Right ventricle myocardium inferior (tissue), 1 donor: Measurements from ENCODE around the gene PCP4. TPM values are rescaled to one million over a fixed set of nuclear protein-coding genes. Genes with fewer than 3 reads are reported as not detected.

Experiments used
- ATAC-seq: fragments of 200-7000 bp; cut with Tn5 transposase; one replicate; pipeline ENCODE4 v1.9.1; 2020; ENCODE audit warnings: mild to moderate bottlenecking, moderate library complexity
- DNase-seq: peaks from one replicate; pipeline ENCODE4 v3.0.0; 2021; ENCODE audit errors: missing footprints
- intact Hi-C: fragments of 100-400 bp; cut with DNase I; formaldehyde crosslinking; loops from one replicate; pipeline ENCODE4 v1.11.0; 2022
- total RNA-seq: library from RNA; stranded (reverse); fragmentation: NEBNext Ultra II Directional; extraction: Animal tissue kit (Norgen Biotek cat#: 25700); gene quantifications from one replicate; pipeline ENCODE4 v1.2.1, GENCODE V29; 2021
- donor health status: DM: no; HTN: yes; CAD: no; lungs with severe emphysema.

Gene PCP4
- total RNA-seq, 1 donor from 2014 or later = 5.4 TPM

- DNase-seq = no peak
- intact Hi-C loops = no loop called here
- no peak for ATAC-seq
Measured at GRCh38 chr21:39908265-39908923, 41.2 kb downstream of the PCP4 start.

DNA sequence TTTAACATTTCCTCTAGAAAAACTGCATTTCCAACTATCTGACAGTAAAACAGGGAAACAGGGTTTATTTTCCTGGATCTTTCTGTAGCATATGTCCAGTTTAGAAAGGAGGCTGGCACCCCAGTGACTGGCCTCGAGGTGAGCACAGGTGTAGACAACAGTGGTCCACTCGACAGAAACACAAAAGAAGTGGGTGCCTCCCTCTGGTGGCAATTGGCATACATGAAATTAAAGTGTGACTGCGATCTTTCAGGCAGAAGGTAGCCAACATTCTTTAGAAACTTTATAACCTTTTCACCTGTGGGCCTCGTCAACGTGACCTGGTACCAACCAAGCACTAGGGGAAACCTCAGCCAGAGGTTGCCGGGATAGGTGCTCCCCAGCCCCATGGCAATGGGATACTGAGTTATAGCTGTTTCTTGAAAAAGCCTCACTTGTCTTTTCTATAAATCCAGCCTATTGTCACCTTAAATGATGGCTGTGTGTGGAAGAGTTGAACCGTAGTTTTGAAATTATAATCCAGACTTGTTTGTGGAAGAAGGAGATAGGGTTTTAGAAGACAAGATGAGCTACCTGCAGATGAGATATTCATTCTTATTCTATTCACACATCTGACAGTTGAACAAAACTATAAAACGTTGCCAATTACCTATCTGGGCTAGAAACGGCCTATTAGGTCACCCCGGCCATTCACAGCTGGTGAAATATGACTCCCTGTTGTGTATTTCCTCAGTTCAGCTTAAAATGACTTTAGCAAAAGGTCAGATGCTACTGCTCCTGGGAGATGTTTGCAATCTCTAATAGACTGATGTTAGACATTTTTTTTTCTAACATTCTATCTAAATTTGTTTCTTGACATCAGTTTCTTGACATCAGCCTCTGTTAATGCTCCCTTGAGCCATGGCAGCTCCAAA, 44.3 kb downstream of the PCP4 start:
- ATAC-seq = no peak
- no peak for DNase-seq
- intact Hi-C loops = no loop called here

- DNase-seq = no peak
- intact Hi-C loops = no loop called here
- no peak for ATAC-seq
Measured at GRCh38 chr21:39913706-39914305, 46.6 kb downstream of the PCP4 start.

- DNase-seq = no peak
- ATAC-seq = no peak
- intact Hi-C loops = no loop called here
Measured at GRCh38 chr21:39915881-39916280, 48.6 kb downstream of the PCP4 start.

- intact Hi-C loops = no loop called here
- ATAC-seq (no peak), DNase-seq (no peak)
Measured at GRCh38 chr21:39918558-39918957, 51.3 kb downstream of the PCP4 start.

- intact Hi-C loops = no loop called here
- ATAC-seq = no peak
- DNase-seq = no peak
Measured at GRCh38 chr21:39923476-39923875, 56.2 kb downstream of the PCP4 start.

- intact Hi-C loops = no loop called here
- no peak for ATAC-seq
- no peak for DNase-seq
Measured at GRCh38 chr21:39924577-39925308, 57.5 kb downstream of the PCP4 start.

DNA sequence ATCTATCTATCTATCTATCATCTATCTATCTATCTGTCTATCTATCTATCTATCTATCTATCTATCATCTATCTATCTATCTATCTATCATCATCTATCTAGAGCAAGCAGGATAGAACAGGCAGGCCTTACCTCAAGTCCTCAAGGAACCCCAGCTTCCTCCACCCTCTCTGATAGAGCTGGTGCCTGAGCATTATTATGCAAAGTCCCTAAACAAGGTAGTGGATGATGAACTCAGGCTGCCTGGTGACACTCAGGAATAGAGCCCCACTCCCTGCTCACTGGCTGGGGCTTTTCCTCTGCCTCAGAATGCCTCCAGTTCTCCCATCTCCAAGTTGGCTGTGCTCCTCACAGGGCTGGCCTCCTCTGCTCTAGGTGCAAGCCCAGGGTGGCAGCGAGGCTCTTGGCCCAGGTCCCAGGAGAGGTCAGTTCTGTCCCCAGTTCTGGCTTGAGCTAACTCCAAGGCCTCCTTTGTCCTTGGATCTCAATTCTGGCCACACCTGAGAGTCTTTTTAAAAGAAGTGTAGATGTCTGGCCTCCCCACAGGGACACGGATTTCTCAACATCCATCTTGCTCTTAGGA, 60.2 kb downstream of the PCP4 start:
- ATAC-seq (peak; percentile 43), DNase-seq (no peak)
- intact Hi-C loops = no loop called here

DNA sequence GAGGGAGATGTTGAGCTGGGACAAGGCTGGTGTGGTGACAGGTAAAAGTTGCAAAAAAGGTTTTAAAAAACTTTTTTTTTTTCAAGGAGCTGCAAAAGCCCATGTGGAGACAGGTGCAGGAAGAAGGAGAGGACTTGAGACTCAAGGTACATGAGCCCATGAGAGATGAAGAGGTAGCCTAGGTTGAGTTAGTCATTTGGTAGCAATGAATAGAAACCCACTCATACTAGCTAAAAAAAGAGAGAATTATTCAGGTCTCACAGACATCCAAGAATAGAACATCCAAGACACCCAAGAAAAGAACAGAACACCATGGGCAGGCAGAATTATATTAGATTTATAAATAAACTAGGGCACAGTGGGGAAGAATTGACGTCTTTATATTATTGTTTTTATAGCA, 65.1 kb downstream of the PCP4 start:
- no peak for DNase-seq
- no peak for ATAC-seq
- intact Hi-C loops = no loop called here

DNA sequence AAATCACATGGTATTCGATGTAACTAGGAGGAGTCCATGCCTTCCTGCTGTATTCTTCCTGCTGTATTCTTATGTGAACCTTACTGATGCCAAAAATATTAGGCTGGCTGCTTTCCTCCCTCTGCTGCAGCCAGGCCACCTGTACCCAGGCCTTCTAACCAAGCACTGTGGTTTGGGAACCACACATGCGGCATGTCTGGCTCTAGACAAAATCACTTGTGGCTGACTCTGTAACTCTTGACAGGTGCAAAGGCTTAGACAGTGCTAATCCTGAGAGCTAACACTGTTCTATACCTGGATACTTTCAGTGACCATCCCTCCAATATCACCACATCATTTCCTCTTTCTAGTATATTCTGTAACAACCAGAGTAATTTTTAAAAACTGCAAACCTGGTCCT, 67.7 kb downstream of the PCP4 start:
- intact Hi-C loops = no loop called here
- DNase-seq (no peak), ATAC-seq (no peak)

DNA sequence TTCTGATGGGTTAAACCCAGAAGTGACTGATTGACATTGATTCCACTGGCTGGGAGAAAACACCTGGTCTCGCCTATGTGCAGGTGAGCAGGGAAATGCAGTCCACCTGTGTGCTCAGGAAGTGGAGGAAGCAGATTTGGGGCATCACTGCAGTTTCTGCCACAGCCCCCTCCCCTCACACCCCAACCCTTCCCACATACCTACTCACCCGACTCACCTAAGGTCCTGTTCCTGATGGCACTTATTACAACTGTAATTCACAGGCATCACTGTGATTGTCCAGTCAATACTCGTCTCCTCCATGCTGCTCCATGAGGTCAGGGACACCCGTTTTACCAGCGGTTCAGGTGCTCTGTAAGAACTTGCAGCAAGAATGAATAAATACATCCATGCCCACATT, 68.5 kb downstream of the PCP4 start:
- DNase-seq (no peak), ATAC-seq (no peak)
- intact Hi-C loops = no loop called here

DNA sequence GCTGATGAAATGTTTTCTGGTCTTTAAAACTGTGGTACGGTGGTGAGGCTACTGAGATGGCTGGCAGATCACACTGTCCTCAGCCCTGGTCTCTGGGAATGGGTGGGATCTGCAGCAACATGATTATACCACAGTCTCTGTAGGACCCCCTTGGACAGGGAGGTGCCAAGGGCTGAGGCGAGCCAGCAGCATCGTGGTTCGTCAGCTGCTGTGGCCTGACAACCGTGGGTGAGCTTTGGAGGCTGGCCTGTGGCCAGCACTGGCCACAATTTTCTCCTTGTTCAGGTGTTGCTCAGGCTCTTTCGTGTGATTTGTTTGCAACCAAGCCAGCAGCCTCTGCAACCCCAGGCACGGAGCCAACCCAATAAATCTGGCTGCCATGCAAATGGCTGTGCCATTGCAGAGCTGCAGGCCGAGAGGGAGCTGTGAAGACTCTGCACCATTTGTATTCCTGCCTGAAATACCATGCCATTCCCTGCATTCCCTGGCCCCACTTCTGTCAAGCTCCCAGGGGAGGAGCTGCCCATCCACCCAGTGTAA, 70.9 kb downstream of the PCP4 start:
- ATAC-seq (no peak), DNase-seq (no peak)
- intact Hi-C loops = no loop called here

- intact Hi-C loops = no loop called here
- DNase-seq (no peak), ATAC-seq (no peak)
Measured at GRCh38 chr21:39946199-39946598, 79.0 kb downstream of the PCP4 start.

- DNase-seq (no peak), ATAC-seq (no peak)
- intact Hi-C loops = no loop called here
Measured at GRCh38 chr21:39947031-39947430, 79.8 kb downstream of the PCP4 start.

DNA sequence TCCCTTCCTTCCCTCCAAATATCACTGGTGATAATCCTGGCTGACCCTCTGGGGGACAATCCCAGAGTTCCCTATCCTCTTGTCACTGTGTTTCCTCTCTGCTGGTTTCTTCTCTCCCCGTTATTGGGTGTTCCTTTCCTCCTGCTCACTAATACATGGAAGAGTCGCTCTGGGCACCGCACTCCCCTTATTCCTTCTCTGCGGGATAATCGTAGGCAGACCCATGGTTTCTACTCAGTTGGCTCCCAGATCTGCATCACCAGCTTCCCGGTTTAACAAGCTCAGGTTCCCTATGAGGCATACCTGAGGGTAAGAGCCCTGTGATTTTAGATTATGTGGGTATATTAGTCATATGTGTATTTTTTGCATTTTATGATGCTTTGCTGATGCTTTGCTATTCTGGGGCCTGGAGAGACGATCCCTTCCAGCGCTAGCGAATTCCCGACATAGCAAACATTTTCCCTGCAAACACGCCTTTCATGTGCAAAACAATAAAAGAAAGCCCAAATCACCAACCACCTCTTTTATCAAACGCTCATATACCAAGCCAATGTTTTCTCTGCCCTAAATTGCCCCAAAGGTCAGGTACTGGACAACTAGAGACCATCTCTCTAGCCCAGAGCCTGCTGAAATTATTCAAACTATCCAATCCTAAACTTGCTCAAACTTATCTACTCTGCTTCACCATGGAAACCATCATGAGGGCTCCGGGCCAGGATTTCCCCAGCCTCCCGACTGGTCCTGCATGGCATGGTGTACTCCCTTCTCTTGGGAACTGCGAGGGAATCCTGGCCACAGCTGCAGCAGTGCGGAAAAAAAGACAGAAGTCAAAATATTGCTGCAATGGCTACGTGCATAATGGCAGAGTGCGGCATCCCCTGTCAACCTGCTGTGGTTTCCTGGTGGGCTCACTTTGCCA, 84.2 kb downstream of the PCP4 start:
- no peak for ATAC-seq
- intact Hi-C loops = no loop called here
- no peak for DNase-seq

- no peak for DNase-seq
- intact Hi-C loops = no loop called here
- no peak for ATAC-seq
Measured at GRCh38 chr21:39952265-39952664, 85.0 kb downstream of the PCP4 start.

- ATAC-seq = no peak
- no peak for DNase-seq
- intact Hi-C loops = no loop called here
Measured at GRCh38 chr21:39954570-39954969, 87.3 kb downstream of the PCP4 start.

- no peak for ATAC-seq
- intact Hi-C loops = no loop called here
- no peak for DNase-seq
Measured at GRCh38 chr21:39955326-39955725, 88.1 kb downstream of the PCP4 start.
